Measurements from ENCODE around the gene SHE.

DNA sequence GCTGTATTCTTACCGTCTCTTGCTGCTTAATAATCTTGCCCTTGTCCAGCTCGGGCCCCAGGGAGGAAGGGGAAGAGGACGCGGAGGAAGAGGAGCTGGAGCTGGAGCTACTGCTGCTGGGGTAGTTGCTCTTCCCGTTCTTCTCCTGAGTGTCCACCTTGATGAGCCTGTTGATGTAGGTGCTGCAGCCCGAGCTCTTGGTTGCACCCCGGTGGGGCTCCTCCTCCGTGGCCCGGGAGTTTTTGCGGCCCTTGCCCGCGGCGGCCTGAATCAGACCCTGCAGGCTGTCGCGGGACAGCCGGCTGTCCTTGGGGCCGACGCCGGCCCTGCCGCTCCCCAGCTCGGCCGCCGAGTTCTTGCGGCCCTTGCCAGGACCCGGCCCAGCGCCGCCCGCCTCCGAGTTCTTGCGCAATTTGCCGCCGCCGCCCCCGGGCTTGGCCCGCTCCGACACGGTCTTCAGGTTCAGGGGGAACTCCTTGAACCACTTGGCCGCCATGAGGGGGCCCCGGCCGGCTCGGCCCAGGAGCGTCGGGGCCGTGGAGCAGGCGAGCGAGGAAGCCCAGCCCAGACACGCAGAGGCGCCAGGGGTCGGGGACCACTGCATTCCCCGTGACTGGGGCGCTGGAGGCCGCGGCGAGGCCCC, 668 bp downstream of the SHE start:
- TF ChIP-seq, protein P1, sequence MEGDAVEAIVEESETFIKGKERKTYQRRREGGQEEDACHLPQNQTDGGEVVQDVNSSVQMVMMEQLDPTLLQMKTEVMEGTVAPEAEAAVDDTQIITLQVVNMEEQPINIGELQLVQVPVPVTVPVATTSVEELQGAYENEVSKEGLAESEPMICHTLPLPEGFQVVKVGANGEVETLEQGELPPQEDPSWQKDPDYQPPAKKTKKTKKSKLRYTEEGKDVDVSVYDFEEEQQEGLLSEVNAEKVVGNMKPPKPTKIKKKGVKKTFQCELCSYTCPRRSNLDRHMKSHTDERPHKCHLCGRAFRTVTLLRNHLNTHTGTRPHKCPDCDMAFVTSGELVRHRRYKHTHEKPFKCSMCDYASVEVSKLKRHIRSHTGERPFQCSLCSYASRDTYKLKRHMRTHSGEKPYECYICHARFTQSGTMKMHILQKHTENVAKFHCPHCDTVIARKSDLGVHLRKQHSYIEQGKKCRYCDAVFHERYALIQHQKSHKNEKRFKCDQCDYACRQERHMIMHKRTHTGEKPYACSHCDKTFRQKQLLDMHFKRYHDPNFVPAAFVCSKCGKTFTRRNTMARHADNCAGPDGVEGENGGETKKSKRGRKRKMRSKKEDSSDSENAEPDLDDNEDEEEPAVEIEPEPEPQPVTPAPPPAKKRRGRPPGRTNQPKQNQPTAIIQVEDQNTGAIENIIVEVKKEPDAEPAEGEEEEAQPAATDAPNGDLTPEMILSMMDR (conservative IDR thresholded peaks at IDR 0.05 in 1 of 2, IDR thresholded peaks at IDR 0.05 in 1 of 2; ENCODE audit: low read depth in 1 of 2, low read length in 2 of 2): no peak
- TF ChIP-seq EZH2 (IDR thresholded peaks at IDR 0.05; ENCODE audit: low read length, missing control alignments): peak; percentile 96

Data from fibroblast of lung (primary cell).